NCI-H2029 treated with DMSO at 0.1 percent for 48 hours (cell line): ENCODE measurements around the gene NCOA7.
A peak's percentile ranks its signal among the peaks of the same experiment; 100 is the strongest.

Source experiments
- DNase-seq: peaks from one replicate; lab custom pipeline; 2025; lab: John Stamatoyannopoulos, UW

Gene NCOA7, protein sequence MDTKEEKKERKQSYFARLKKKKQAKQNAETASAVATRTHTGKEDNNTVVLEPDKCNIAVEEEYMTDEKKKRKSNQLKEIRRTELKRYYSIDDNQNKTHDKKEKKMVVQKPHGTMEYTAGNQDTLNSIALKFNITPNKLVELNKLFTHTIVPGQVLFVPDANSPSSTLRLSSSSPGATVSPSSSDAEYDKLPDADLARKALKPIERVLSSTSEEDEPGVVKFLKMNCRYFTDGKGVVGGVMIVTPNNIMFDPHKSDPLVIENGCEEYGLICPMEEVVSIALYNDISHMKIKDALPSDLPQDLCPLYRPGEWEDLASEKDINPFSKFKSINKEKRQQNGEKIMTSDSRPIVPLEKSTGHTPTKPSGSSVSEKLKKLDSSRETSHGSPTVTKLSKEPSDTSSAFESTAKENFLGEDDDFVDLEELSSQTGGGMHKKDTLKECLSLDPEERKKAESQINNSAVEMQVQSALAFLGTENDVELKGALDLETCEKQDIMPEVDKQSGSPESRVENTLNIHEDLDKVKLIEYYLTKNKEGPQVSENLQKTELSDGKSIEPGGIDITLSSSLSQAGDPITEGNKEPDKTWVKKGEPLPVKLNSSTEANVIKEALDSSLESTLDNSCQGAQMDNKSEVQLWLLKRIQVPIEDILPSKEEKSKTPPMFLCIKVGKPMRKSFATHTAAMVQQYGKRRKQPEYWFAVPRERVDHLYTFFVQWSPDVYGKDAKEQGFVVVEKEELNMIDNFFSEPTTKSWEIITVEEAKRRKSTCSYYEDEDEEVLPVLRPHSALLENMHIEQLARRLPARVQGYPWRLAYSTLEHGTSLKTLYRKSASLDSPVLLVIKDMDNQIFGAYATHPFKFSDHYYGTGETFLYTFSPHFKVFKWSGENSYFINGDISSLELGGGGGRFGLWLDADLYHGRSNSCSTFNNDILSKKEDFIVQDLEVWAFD

DNA sequence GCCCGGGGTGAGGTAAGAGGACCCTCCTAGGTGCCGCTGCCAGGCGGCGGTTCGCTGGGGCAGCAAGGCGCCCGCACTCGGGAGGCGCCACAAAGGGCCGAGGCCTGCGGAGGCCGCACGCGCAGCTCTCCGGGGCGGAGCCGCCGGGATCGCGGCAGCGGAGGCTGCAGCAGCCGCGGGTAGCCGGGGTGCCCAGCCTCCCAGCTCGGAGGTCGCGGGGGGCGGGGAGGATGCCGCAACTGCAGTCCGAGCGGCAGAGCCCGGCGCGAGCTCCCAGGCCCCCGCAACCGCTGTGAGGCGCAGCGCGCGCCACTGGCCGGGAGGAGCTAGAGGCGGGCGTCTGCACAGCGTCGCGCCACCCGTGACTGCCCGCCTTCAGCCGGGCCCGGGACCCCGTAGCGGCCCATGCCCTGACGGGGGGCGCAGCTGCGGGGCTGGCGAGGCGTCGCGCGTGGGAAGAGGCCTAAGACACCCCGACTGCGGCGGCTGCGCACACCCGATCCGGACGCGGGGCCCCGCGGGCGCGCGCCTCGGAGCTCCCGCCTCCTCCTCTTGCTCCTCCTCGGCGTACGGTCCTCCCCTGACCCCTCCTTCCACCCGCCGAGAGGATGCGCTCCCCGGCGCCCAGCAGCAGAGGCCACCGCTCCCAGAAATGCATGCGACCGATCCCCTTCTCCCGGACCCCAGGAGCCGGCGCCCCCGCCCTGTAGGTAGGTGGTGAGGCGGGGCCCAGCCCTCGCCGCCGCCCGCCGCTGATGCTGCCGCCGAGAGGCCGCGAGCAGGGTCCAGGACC lies at the start of gene NCOA7:
NCOA7 (plus strand) TSS at position 603 of the 793 bp plus-strand sequence. CDS start 24,395 bp downstream, outside the sequence.
- DNase-seq: peak; percentile 87

DNA sequence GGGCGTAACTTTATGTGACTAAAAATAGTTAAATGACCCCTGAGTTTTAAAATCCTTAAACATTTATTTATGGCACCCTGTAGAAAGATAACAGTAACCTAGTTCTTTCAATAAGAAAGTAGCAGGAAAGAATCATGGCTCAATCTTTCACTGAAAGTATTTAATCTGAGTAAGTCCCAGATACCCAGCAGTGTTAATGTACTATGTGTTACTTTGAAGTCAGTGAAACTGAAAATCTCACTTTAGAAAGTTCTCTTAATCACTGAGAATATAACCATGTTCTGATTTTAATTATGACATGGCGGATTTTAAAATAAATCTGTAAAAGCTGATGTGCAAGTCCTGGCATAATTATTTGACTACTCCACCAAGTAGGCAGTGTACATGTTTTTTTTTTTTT lies 49.4 kb upstream of the NCOA7 start:
- no peak for DNase-seq

DNA sequence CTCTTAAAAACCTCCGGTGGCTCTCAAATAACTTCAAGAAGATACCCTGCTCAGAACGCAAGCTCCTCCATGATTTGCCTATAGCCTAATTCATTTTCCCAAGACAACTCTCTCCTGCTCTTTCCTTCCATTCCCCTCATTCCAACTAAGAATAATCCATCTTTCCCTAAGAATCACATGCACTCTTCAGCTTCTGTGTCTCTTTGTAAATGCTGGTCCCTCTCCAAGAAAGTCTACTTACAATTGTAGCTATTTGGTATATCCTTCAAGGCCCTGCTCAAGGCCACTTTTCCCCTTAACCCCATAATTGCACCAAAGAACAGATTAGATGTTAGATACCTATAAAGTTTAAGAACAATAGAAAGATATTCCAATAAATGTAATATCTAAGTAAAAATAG lies 48.7 kb upstream of the NCOA7 start:
- no peak for DNase-seq

DNA sequence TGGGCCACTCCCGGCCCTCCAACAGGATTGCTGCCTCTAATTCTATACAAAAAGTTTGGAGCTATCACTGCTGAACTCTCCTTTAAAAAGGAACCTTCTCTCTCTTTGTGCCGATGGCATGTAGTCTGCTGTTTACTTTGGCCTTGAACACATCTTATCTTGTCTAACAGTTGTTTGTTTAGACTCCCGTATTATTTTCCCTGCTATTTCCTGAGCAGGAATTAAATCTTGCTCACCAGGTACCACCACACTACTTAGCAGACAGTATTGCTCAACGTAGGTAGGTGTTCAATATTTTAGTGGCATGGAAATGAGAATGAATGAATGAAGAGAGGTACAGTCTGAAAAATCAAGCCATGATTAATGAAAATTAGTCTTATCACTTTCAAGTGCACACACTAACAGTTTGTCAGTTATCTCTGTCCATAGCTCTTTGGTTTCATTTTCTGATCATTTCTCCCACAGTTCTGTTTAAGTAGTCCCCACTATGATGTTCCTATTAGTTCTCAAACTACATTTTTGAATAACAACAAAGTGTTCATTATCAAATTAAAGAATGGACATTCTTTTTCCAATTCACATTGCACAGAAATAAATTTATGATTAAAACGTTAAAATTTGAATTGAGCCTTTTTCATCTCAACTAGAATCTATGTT lies 48.2 kb upstream of the NCOA7 start:
- DNase-seq: peak; percentile 76

DNA sequence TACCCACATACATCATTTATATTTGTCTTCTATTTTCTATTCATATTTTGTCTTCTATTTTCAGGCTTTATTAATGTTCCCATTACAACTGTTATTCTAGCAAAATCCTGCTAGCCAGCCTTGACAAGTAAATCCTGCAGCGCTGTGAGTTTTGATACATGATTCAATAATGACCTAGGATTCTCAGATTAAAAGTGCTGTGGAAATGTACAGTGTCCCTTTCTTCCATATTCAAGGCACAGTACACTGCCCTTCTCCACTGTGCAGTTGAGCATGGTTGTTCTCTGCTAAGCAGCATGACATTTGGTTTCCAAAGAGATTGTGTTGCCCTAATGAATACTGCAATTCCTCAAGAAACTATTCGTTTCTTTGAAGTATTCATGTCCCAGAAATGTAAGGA lies 47.2 kb upstream of the NCOA7 start:
- DNase-seq: peak; percentile 68

DNA sequence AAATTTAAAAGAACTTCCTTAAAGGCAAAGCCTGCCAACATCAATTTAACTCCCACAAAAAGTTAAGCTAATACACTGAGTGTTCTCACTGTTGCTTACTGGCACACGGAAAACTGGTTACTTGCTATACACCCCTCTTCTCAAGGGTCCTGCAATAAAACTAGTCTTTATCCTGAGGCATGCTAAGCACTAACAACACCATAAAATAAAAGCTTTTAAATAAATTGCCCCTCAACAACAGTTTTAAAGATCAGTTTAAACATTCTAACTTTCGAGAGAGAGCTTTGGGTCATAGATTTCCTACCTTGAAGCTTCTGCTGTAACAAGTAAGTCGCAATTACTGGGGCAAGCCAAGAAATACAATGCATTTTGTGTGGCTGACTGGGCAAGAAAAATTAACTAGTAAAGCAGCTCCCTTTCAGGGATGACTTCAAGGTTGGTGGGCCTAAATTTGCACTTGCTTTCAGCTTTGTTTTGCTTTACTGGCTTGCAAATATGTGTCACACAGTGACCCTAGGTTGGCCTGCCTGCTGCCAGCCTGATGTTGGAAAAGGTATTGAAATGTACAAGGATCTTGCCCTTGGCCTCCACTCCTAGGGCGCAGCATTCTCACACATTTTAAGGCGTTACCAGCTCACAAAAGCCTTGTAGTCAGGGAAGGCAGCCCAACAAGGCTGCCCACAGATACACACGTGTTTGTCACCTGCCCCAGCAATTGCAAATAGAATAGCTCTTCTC lies 45.3 kb upstream of the NCOA7 start:
- DNase-seq: peak; percentile 91

DNA sequence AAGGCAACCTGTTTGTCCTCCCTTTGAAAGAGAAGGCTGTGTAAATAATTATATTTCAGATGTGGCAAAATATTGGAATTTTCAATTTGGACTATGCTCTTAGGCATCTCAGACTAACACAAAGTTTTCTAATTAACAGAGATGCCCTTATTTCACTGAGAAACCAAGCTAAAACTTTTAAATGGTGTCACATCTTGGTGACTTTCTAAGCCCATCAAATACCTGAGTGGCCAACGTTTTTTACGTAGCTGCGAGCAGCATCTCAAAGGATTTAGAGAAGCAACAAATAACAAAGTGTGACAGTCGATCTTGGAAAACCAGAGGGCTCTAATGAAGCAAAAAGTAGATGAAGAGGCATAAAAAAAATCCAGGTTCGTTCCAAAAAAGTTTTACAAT lies 44.7 kb upstream of the NCOA7 start:
- peak; percentile 87 for DNase-seq

DNA sequence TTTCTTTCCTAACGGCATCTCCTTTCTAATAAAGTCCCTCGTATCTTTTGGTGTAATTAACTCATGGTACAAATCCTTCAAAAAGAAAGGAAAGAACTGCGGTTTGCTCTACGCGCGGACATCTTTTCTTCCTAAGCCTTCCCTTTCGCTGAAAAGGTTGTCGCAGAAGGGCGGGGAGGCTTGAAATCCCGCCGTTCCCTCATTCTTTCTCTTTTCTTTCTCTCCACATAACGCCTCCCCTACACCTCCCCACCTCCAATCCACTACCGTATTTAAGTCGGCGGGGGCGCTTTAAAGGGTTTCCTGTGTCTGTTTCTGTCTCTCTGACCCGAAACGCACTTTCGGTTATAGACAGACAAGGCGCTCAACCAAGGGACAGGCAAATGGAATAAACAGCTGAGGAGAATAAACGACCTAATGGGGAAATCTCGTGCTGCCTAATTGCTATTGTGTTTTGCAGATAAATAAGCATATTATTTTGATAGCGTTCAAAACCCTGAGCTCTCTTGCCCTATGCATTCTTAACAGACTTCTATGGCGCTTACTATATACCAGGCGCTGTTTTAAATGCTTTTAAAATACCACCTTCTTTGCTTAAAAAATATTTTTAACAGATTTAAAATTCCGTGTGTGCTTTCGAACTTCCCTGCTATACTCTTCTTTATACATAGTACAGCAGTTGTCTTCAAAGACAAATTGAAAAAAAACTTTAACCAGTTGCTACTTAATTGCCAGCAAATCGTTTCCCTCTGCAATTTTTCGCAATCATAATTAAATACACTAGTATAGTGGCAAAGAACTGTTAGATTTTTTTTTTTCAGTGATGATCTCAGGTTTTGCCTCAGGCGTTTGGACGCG lies 43.8 kb upstream of the NCOA7 start:
- peak; percentile 99 for DNase-seq

DNA sequence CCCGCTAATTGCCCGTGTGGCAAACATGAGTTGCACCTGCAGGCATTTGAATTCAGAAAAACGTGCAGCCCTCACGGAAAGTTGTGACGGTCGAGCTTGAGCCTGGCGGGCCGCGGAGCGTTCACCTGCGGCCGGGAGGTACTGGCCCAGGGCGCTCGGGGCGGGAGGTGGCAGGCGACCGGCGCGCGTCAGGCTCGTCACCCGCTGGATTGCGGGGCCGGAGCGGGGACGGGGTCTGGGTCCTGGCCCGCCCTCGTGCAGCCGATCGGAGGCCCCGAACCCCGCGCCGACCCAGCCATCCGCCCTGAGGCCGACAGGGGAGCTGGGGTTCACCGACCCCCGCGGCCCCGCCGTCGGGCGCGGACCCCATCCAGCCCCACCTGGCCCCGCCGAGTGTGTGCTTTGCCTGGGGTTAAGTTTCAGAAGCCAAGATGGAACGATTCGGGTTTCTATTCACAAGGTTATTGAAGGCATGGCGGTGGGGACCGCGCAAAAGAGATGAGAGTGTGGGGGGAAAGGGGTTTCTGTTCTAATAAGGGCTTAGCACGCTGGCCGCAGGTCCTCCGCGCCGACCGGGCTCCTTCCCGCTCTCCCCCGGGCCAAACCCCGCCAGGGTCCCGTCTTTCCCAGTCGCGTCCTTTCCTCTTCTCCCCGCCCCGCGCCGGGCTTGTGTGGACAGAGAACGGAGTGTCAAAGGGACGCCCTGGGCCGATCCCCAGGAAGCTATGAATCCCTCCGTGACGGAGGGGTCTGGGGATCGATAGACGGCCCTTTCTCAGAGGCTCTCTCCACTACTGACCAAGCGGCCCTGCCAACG lies 43.0 kb upstream of the NCOA7 start:
- DNase-seq: peak; percentile 85

DNA sequence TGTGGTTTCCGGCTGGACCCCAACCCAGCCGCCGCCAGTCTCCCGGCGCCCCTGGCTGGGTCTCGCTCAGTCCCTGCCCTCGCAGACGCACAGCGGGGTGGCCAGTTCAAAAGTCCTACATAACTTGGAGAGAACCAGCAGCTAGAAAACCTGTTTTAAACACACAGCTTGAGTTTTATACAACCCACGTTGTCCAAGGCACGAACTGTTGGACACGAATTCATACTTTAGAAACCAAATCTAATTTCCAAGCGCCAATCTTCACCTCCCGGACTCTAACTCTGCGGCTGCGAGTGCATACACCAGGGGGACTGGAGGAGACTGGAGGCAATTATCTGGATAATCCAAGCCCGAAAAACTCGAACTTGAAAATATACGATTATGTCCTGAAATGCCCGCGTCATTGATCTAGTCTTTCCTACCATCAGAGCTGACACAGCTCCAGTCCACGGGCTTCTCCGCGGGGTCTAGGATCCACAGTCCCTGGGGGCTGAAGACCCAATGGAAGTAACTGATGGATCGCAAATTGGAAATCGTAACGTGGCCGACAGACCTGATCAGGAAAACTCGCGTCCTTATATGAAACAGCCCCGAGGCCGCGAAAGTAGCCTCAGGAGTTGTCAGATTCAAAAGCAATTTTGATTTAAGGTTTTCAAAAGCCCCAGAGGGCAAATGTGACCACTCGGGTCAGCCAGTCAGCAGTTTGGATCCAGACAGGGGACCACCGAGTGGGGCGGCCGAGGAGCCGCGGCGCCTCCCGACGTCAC lies 42.2 kb upstream of the NCOA7 start:
- DNase-seq: peak; percentile 85

DNA sequence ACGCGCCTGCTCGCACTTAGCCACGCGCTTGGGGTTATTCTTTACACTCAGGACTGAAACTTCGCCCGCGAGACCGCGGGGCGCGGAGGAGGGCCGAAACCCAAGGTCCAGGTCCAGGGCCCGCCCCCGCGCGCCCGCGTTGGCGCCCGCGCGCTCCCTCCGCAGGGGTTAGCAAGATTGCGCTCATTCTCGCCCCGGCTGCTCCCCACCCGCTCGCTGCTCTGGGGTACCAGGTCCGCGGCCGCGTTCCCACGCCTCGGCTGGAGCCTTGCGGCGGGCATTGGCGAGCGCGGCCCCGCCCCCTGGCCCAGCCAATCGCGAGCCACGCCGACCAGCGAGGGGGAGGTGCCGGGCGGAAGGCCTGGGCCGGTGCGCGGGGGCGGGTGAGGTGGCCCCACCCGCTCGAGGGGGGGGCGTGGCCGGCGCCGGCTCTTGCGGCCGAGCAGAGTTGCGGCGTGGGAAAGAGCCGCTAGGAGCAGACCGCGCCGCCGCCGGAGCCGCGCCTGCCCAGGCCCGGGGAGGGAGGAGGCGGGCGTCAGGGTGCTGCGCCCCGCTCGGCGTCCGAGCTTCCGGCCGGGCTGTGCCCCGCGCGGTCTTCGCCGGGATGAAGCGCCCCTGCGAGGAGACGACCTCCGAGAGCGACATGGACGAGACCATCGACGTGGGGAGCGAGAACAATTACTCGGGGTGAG lies 41.4 kb upstream of the NCOA7 start, which contains the start of gene HEY2:
HEY2 (plus strand) TSS at position 460 of the 692 bp plus-strand sequence; CDS start at position 605, 145 bp downstream.
- peak; percentile 89 for DNase-seq

DNA sequence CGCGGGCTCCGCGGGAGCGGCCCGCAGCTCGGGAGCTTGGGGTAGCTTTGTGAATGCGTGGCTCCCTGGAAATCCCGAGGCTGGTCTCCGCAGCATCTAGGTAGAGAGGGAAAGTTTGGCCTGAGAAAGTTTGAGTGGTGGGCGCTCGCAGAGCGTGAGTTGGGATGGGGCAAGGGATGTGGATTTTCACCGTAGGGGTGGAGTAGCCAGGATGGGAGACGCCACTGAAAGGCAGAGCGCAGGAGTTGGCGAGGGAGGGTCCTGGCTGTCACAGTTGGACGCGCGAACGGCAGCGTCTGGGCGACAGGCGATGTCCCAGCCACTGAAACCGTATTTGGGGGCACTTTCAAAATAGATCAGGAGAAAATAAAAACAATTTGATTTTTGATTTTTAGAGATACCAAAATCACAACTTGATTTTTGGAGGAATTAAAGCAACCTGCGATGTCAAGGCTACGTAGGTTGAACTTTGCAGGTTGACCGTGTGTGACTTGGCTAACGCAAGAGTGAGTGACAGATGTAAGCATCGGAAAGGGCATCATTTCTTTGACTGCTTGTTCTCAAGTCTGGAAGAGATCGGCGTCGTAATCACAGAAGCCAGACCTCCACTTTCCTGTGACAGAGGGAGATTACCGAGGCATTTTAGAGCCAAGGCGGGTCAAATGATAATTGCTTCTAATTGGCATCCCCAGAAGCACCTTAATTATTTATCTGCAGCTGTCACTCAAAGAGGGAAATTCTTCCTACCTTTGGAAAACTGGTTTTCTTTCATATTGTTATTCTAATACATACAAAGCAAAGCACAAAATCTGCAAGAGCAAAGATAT lies 40.7 kb upstream of the NCOA7 start:
- peak; percentile 87 for DNase-seq

DNA sequence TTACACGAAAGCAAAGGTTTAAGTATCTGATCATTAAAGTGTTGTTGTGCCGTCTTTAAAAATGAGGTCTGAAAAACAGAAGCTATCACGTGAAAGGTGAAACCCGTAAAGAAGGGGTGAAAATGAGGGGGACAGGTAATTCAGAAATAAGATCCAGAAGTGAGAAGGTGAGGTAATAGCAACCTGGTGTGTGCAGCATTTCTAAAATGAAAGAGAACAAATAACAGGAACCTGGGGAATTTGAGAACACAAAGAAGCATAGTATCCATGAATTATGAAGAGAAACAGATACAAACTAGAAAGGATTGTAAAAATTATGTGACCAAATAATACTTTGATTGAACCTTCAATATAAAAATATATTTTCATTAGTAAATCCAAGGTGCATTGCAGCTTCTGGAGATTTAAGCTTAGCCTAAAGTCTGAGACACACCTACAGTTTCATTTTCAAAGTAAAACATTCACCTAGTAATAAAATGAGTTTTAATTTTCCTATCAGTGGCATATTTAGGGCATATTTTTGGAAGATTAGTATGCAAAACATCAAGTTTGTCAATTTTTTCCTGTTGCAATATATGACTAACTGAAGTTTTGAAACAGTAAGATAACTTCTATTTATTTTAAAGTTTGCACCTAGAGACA lies 39.9 kb upstream of the NCOA7 start:
- peak; percentile 82 for DNase-seq

DNA sequence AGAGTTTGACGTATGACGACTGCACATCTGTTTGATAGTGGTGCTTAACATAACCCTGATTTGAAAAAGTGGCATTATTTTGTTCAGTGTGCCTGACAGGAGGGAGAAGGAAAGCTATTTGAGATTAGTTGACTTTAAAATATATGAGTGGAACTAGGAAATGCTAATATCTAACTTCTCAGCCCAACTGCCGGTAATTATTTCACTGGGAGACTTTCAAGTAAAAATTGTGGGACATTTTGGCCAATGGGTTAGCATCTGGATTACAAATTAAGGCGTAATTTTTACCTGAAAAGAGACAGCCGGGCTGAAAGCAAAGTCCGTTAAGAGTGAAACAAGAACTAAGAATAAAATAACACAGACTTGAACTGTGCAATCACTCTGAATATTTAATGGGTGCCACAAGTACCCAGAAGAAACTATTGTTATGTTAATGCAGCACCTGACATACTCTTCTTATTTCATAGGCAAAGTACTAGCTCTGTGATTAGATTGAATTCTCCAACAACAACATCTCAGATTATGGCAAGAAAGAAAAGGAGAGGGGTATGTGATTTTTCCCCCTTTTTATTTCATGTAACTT lies 39.3 kb upstream of the NCOA7 start:
- DNase-seq: peak; percentile 62

DNA sequence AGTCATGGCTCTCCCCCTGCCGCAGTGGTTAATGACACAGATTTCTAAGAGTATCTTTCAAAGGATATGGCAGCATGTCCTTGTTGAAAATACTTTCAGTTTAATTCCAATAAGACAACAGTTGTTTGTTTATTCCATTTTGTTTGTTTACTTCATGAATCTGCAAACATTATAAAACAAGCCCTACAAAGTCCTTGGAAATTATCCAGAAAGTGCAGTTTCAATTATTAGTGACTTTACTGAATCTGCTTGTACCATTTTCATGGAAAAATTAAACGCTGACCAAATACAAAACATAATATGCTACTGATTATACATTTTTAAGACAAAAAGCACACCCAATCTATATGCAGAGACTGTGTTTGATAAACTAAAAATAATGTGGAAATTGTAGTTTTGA lies 38.0 kb upstream of the NCOA7 start:
- peak; percentile 65 for DNase-seq
